Kidney glomerular epithelial cell (primary cell): ENCODE measurements around the gene RNF10.
"Not testable (repeated sequence)": the region's sequence is repeated elsewhere in the genome, so short reads cannot be mapped to it uniquely, and the experiment has no call there.

Experiments
- DNase-seq: peaks from one replicate; lab custom pipeline; 2025; lab: John Stamatoyannopoulos, UW

Gene RNF10

DNA sequence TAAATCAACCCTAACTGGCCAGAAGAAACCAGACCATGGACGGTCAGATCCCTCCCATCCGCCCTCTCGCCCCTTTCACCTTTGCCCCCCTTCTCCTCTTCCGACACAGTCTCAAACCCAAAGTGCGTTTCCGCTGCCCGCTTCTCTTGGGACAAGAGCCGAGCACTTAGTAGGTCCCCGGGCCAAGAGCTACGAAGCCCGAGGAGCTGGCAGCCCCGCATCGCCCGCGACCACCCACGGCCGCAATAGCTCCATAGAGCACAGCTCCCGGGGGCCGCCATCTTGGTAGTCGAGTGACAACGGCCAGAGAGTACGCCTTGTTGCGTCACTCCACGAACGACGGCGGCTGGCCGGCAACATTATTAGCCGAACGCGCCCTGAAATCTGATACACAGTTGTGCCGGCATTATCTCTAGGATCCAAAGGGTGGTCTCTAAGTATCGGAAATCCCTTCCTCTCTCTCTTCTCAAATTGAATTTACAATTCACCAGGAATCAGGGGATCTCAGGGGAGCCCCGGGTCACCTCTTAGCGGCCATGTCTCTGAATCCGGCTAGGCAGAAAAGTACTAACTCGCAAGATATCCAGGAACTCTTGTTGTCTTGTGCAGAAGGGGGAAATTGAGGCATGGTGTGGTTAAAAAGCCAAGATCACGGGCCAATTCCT, 5.2 kb upstream of the RNF10 start, which contains the start of gene COQ5:
COQ5 (minus strand) TSS at position 298 of the 665 bp plus-strand sequence; CDS start at position 281, 17 bp downstream.
- peak; percentile 85 for DNase-seq

DNA sequence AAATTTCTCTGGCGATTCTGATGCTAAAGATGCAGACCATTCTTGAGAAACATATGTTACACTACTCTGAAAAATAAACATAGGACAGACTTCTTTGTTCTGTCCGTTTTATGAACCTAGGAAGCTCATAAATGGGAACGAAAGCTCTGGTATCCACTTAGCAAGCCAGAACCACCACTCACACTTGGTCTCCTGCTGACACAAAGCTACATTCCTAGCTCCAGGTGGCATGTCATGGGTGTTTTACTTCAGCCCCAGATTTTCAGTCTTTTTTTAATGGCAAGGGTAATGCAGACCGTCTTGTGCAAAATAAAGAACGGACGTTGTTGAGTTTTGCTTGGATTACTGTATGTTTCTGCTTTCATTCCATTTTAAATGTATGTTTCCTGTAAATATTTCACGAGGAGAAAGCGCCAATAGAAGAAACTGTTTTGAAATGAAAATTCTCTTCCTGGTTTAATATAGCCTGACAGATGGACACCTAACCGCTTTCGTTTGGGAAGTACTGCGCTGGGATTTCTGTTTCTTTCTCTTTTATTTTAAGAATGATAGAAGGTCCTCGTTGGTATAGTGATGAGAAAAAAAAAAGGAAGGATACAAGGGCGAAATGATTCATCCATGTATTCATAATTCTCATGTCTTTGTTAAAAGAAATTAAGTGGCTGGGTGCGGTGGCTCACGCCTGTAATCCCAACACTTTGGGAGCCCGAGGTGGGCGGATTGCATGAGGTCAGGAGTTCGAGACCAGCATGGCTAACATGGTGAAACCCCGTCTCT, 4.3 kb upstream of the RNF10 start:
- peak; percentile 33 for DNase-seq

DNA sequence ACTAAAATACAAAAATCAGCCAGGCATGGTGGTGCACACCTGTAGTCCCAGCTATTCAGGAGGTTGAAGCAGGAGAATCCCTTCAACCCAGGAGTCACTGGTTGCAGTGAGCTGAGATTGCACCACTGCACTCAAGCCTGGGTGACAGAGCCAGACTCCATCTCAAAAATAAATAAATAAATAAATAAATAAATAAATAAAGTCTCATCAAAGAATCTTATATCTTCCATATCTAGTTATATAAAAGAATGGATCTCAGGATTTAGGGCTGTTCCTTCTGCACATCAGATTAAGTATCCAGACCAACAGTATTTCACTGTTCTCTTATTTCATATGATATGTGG, 3.8 kb upstream of the RNF10 start:
- DNase-seq = not testable (repeated sequence)

DNA sequence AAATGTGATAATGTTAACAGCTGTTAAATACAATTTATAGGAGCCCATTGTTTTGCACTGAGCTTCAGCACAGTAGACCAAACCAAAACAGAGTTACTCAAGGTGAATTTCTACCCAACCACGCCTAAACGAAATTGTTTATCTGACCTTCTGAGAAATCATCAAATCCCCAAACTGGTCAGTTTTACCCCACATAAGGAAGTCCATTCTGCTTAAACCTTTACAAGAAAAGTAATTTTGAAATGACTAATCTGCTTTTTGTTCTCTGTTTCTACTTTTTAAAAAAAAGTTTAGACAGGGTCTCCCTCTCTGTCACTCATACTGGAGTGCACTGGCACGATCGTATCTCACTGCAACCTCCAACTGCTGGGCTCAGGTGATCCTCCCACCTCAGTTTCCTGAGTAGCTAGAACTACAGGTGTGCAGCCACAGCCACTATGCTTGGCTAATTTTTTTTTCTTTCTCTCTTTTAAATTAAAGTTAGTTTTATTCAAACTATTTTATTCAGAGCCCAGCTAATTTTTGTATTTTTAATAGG, 1.4 kb upstream of the RNF10 start:
- DNase-seq = no peak

DNA sequence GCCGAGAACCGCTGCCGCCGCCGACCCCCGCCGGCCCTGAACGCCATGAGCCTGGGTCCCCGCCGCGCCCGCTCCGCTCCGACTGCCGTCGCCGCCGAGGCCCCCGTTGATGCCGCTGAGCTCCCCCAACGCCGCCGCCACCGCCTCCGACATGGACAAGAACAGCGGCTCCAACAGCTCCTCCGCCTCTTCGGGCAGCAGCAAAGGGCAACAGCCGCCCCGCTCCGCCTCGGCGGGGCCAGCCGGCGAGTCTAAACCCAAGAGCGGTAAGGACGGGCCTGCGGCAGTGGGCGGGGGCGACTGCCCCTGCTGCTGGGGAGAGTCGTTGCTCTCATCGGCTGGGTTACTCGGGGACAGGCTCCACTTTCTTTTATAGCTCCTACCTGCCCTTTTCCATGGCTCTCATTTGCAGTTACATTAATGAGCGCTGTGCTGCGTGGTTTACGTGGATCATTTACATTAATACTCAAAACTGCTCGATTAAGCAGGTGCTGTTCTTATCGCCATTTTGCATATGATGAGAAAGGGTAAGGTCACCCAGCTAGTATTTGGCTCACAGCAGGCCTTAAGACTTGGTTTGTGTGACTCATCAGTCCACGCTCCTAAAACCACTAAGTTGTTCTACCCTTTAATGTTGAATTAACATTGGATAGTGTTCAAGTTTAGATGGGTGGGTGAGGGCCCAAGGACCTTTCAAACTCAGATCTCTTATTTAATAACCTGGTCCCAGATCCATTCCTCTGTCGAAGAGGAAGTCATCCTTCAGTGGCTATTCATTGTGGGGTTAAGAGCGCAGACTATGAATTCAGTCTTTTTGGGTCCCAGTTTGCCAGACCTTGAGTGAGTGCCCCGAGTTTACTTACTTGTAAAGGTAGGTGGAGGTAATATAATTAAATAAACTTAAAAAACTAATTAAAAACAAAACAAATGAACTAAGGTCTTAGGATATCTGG, 823 bp downstream of the RNF10 start:
- DNase-seq = peak; percentile 29

DNA sequence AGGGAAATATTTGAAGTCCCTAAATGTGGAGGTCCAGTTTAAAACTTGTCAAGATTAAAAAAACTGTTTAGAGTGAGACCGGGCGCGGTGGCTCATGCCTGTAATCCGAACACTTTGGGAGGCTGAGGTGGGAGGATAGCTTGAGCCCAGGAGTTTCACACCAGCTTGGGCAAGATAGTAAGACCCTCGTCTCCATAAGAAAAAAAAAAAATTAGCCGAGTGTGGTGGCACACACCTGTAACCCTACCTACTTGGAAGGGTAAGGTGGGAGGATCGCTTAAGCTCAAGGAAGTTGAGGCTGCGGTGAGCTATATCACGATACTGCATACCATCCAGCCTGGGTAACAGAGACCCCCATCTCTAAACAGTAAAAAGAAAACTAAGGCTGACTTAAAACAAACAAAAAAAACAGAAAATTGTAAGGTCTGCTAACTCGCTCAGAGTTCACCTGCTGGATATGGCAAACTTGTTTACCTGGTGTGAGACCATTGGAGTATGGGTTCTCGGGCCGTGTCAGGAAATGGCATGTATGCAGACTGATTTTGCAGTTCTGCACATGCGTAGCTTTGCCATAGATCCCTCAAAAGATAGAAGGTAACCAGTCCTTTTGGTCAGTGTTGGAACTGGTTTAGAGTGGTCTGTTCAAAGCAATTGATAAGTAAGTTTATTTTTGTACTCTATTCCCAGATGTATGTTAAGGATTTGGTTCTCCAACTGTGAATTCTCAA, 2.1 kb downstream of the RNF10 start:
- DNase-seq = no peak

DNA sequence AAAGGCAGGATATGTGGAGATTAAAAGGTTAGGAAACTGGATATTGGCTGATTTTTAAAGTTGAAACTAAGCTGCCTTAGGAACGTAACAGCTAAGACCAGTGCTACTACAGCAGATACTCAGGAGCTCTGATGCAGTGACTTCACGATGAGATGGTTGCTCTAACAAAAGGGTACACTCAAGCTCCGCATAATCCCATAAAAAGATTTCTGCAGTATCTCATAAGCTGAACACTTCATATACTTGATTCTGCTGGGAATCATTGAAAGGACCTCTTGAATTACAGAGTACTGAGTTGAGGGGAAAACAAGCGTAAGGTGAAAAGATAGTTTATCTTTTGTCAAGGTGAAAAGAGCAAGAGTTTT, 3.7 kb downstream of the RNF10 start:
- DNase-seq = no peak

DNA sequence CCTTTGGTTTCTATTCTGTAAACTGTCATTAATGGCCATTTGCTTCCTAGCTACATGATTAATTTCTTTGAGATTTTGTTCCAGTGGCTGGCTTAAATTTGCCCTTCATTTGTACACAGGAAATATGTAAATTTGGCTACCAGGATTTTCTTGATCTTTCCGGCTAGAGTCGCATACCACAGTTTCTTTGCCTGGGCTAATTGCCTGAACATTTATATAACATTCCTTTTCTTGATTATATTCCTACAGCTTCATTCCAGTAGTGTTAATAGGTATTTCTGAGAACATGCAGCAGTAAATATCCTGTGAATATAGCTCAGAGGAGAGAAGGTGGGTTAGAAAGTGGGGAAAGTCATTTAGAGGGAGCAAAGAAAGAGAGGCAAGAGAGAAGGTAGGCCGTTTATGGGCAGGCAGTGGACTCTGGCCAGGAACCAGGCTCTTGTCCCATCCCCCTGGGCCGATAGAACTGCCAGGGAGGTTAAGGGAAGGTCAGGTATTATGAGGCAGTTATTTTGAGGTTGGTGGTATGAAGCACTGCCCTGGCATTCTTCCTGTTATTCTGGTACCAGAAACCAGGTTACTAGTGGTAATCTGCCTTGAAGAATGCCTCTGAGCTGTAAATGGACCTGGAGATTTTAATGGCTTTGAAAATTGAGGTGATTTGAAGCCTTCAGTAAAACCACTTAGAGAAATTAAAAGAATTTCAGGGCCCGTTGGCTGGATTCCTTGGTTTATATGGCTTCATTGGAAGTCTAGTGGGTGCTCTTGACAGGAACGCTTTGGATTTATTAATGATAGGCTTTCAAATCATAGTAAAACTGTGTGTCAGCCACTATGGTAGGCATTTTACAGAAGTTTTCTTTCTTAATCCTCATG, 4.4 kb downstream of the RNF10 start:
- DNase-seq = peak; percentile 57

DNA sequence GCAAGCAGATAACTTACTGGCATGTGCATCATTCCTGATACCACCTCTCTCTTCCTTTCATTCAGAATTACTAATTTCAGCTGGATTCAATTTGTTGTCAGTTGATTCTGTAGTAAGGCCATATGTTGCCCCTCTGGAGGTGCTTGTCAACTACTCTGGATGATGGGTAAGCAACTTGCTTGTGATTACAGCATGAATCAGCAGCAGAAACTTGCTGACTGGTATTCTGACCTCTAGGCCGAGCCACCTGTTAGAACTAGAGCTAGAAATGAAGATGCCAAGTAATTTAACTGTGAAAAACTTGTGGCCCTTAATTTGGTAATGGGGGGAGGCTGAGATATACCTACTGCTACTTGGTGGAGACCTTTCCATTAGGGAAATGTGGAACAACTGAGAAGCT, 5.1 kb downstream of the RNF10 start:
- no peak for DNase-seq

DNA sequence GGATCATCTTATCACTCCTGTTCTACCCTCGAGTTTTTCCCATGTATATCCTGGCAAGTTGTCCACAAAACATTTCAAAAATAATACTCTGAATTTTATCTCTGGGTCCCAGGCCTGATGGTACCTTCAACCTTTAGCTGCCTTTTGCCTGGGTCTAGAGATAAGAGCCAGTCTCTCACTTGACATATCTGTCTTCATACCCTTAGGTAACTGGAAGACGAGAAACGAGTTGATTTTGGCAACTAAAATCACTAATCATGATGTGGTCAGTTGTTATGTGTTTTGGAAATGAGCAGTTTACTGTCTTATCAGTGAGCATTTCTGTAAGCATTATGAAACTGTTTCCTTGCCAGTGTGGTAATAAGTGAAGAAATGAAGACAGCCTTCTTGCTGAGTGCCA, 6.3 kb downstream of the RNF10 start:
- no peak for DNase-seq

DNA sequence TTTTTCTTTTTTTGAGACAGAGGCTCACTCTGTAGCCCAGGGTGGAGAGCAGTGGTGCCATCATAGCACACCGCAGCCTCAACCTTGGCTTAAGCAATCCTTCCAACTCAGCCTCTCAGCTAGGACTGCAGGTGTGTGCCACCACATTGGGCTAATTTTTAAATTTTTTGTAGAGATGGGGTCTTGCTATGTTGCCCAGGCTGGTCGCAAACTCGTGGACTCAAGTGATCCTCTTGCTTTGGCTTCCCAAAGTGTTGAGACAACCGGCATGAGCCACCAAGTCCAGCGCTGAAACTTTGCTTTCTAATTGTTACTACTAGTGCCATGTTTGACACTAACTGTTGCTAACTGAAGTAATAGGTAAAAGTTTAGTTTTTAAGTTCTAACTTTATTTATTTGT, 8.0 kb downstream of the RNF10 start:
- DNase-seq = no peak

DNA sequence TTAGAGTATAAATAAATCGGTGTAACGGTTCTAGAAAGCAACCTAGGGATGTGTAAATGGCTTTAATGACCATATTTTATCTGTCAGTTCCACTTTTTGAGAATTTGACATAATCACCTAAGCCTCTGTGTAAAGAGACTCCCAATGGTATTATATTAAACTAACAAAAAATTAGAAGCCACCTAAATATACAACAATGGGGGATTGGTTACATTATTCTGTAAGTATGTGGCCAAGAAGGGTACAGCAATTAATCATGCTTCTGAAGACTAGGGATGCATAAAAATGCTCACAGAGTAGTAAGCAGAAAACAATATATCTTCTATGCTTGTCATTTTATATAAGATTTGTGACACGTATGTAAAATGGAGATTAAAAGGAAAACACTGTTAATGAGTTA, 10.5 kb downstream of the RNF10 start:
- no peak for DNase-seq

DNA sequence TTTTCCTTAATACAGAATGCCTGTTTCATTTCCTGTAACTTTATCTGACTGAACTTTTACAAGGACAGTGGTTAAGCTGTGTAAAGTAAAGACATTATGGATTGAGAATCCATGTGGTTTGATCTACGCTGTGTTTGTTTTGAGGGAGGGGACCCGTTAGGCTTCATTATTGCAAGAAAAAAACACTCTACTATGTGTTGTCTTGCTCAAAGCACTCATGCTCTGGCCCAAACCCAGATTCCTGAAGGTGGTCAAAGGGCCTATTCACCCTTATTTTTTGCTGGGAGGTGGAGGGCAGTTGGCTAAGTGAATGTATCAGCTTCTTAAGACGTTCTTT, 11.9 kb downstream of the RNF10 start:
- DNase-seq = no peak

DNA sequence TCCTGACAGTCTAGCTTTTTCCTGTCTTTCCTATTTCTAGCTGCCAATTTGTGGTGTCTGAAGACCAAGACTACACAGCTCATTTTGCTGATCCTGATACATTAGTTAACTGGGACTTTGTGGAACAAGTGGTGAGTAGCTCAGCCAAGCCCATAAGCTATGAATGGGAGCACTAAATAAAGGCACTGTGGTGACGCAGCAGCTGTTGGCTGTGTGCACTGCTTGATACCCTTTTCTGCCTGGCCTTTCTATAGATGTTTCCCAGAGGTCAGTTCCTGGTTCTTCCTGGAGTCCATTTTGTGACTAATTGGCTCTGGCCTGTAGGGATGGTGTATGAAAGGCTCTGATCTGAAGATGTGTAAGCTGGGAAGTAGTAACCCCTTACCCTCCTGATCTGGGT, 20.5 kb downstream of the RNF10 start:
- no peak for DNase-seq

DNA sequence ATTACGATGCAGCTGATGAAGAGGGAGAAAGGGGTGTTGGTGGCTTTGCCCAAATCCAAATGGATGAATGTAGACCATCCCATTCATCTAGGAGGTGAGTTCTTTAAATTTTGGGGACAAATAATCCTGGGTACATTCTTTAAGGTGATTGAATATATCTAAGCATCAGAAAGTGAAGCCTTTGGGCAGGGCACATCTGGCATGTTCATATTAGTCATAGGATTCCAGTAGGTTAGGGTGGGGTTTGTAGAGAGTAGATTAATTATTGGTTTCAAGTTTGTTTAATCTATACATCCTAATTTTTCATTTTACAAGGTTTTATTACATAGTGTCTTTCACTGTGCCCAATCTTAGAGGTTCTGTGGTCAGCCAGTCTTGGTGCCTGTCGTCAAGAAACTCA, 23.4 kb downstream of the RNF10 start:
- no peak for DNase-seq

DNA sequence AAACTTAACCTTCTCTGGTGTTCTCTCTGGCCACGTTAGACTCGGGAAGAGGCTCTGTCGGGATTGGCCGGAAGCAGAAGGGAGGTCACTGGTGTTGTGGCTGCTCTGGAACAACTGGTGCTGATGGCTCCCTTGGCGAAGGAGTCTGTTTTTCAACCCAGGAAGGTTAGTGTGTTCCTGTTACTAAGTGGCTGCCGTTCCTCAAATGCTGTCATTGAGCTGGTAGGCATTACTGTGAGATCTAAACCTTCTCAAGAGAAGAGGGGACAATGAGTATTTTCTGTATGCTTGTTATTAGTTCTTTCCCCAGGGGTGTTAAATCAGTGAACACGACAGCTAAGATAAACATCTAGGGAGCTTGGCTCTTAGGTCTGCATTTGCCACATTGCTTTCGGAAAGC, 28.8 kb downstream of the RNF10 start:
- DNase-seq = no peak

DNA sequence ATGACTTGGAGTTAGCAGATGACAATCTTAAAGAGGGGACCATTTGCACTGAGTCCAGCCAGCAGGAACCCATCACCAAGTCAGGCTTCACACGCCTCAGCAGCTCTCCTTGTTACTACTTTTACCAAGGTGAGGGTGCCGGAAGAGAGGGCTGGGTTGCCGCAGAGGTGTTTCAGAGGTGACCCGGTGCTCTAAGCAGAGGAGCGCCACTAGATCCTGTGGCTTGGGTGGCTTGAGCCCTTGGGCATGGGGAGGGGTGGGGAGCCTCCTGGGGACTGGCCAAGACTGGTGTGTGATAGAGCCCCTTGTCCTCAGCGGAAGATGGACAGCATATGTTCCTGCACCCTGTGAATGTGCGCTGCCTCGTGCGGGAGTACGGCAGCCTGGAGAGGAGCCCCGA, 29.3 kb downstream of the RNF10 start:
- DNase-seq = no peak

DNA sequence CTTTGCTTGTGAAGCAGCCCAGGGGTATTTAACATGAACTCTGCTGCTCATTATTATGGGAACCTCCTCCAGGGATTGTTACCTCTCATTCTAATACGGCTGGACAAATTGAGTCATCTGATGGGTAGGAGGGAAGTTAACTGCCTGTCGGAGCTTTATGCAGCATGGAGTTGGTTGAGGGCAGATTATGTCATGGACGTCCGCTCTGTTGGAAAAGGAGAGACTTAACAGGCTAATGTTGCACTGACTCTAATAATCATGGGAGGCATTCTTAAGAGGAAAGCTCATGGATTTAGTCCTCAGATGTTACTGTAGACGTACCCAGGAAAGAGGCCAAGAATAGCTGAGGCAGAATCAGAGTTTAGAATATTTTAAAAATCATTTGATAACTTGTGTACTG, 37.1 kb downstream of the RNF10 start:
- no peak for DNase-seq

DNA sequence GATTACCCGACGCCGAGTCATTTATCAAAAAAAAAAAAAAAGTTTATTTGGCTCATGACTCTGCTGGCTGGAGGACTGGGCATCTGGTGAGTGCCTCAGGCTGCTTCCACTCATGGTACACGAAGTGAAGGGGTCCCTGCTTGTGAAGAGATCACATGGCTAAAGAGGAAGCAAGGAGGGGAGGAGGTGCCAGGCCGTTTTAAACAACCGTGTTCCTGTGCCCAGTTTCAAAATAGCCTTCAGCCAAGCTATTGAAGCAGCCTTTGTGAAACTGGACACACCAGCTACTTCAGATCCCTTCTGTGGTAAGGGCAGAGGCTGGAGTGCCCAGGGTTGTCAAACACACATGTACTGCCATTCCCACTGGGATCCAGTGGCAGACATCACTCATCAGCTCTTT, 39.4 kb downstream of the RNF10 start:
- DNase-seq = no peak

DNA sequence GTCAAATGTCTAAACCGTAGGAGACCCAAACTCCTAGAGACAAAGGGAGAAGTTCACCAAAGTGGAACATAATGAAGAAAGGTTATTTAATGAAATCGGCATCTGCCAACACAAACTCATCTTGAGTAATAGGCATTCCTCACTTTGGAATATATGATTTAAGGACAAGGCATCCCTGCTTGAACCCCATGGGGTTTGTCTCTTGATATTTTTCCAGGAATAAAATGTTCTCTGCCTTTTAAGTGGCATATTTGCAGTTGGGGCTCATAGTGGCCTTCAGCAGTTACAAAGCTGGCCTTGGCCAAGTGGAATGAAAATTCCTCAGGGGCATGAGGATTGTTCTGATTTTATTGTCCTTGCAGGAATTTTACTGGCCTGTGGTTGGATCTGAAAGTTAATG, 40.0 kb downstream of the RNF10 start:
- no peak for DNase-seq

DNA sequence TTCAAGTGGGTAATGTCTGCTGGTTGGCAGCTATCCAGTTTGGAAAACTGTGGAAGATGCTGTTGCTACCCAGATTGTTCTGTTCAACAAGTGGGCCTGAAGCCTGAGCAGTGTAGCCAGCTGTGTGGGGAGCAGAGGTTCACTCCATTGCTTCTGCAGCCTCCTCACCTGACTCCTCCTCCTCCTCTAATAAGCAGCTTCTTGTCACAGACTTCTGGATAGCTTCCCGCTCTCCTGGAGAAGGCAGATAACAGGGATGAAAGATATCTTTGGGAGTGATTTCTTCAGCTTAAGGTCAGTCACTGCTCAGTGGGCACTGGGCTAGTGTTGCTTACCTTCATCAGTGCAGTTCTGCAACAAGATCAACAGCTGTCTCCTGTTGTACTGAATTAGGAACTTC, 45.0 kb downstream of the RNF10 start:
- no peak for DNase-seq
